HTERT RPE-1 (cell line): ENCODE measurements around the gene RASEF.
"Not testable (repeated sequence)": the region's sequence is repeated elsewhere in the genome, so short reads cannot be mapped to it uniquely, and the experiment has no call there.

Experiments used
- in situ Hi-C: fragments of 300-500 bp; cut with MboI; formaldehyde crosslinking; loops from 4 replicates; pipeline ENCODE4 v1.14.3; 2020; ENCODE audit warnings: low sequenced_read_pairs

Gene RASEF

GRCh38 chr9:83062651-83063527, at the start of gene RASEF:
TSS of gene RASEF (minus strand) at chr9:83063142. CDS start at chr9:83062867, 275 bp downstream.
- in situ Hi-C loops, result no loop called here

- in situ Hi-C loops, result no loop called here
Observed at GRCh38 chr9:83111169-83111568, 48.2 kb upstream of the RASEF start.

GRCh38 chr9:83109296-83109695, 46.4 kb upstream of the RASEF start:
- in situ Hi-C loops, result no loop called here

- in situ Hi-C loops, result no loop called here
Observed at GRCh38 chr9:83108208-83108607, 45.3 kb upstream of the RASEF start.

- in situ Hi-C loops, result no loop called here
Observed at GRCh38 chr9:83106772-83107171, 43.8 kb upstream of the RASEF start.

GRCh38 chr9:83106263-83106662, 43.3 kb upstream of the RASEF start:
- in situ Hi-C loops, result no loop called here

- in situ Hi-C loops, result no loop called here
Observed at GRCh38 chr9:83097633-83098032, 34.7 kb upstream of the RASEF start.

GRCh38 chr9:83093311-83093710, 30.4 kb upstream of the RASEF start:
- in situ Hi-C loops, result not testable (repeated sequence)

- in situ Hi-C loops, result no loop called here
Observed at GRCh38 chr9:83081846-83082245, 18.9 kb upstream of the RASEF start.

GRCh38 chr9:83081010-83081409, 18.1 kb upstream of the RASEF start:
- in situ Hi-C loops, result no loop called here

- in situ Hi-C loops, result not testable (repeated sequence)
Observed at GRCh38 chr9:83075932-83076331, 13.0 kb upstream of the RASEF start.

GRCh38 chr9:83072498-83072897, 9.6 kb upstream of the RASEF start:
- in situ Hi-C loops, result not testable (repeated sequence)

- in situ Hi-C loops, result no loop called here
Observed at GRCh38 chr9:83071626-83072025, 8.7 kb upstream of the RASEF start.

GRCh38 chr9:83070261-83070660, 7.3 kb upstream of the RASEF start:
- in situ Hi-C loops, result no loop called here

- in situ Hi-C loops, result no loop called here
Observed at GRCh38 chr9:83069651-83070050, 6.7 kb upstream of the RASEF start.

GRCh38 chr9:83068414-83068813, 5.5 kb upstream of the RASEF start:
- in situ Hi-C loops, result no loop called here

- in situ Hi-C loops, result no loop called here
Observed at GRCh38 chr9:83067579-83067978, 4.6 kb upstream of the RASEF start.

- in situ Hi-C loops, result no loop called here
Observed at GRCh38 chr9:83066771-83067170, 3.8 kb upstream of the RASEF start.

- in situ Hi-C loops, result no loop called here
Observed at GRCh38 chr9:83065233-83065632, 2.3 kb upstream of the RASEF start.

- in situ Hi-C loops, result no loop called here
Observed at GRCh38 chr9:83061990-83062650, 822 bp downstream of the RASEF start.

GRCh38 chr9:83061036-83061435, 1.9 kb downstream of the RASEF start:
- in situ Hi-C loops, result no loop called here

- in situ Hi-C loops, result no loop called here
Observed at GRCh38 chr9:83060556-83060955, 2.4 kb downstream of the RASEF start.
